ENCODE measurements around the gene DNM2.
"Not testable (repeated sequence)": the region's sequence is repeated elsewhere in the genome, so short reads cannot be mapped to it uniquely, and the experiment has no call there.

The DNM2 gene

DNA sequence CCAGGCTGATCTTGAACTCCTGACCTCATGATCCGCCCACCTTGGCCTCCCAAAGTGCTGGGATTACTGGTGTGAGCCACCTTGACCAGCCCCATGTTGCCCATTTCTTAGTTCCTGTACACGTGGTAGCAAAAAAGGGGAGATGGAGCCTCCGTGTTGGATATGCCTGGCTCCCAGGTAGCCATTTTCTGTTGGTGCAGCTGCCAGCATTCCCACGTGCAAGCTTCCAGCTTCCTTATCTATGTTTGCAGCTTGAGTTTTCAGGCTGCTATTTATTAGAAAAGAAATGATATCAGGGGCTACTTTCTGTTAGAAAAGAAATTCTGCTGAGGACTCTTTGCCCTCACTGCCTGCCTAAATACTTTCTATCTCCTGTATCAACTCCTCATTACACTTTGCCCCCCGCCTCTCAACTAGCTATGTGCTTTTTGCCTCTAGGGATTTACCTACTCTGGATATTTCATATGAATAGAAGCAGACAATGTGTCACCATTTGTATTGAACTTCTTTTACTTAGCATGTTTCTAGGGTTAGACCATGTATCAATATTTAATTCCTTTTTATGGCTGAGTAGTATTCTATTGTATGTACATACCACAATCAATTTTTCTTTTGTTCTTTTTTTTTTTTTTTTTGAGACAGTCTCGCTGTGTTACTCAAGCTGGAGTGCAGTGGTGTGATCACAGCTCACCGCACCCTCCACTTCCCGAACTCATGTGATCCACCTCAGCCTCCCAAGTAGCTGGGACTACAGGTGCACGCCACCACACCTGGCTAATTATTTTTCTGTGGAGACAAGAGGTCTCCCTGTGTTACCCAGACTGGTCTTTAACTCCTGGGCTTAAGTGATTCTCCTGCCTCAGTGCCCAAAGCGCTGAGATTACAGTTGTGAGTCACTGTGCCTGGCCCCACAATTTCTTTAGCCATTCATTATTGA, 121.5 kb downstream of the DNM2 start:
- DNase-seq: no peak

DNA sequence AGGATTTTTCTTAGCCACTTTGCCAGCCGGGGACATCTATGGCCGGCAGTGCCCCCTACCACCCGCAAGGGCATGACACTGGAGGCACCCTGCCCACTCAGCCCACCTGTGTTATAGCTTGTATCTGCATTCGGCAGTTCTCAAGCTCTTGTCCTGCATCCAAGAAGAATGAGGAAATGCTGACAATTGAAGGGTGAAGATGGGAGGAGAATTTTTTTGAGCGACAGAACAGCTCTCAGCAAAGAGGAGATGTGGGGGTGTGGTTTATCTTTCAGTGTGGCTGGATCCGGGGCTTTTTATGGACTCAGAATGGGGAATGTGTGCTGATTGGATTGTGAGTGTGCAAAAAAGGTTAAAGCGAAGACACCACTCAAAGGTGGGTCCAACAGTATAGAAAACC, 124.9 kb downstream of the DNM2 start:
- no peak for DNase-seq

DNA sequence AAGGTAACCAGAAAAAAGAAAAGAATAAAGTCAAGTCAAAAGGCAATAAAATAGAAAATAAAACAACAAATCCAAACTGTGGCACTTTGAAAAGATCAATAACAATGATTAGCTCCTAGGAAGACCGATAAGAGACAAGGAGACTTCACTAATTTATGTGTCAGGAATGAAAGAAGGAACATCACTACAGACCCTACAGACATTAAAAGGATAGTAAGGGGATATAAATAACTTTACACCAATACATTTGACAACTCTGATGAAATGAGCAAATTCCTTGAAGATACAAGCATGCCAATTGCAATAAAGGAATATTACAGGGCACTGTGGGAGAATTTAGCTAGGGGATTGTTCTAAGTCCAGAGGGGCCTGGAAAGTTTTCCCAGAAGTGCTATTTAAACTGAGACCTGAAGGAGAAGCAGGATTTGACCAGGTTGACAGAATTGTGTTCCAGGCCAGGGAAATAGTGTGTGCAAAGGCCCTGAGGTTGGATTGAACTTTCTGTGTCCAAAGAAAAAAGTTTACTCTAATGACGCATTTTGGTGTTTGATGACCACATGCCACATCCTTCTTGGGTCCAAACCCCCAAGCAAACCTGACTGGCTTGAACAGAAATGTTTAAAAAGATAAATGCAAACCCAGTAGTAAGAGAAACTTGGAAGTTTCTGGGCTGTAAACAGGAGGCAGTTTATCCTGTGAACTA, 128.8 kb downstream of the DNM2 start:
- DNase-seq: no peak

DNA sequence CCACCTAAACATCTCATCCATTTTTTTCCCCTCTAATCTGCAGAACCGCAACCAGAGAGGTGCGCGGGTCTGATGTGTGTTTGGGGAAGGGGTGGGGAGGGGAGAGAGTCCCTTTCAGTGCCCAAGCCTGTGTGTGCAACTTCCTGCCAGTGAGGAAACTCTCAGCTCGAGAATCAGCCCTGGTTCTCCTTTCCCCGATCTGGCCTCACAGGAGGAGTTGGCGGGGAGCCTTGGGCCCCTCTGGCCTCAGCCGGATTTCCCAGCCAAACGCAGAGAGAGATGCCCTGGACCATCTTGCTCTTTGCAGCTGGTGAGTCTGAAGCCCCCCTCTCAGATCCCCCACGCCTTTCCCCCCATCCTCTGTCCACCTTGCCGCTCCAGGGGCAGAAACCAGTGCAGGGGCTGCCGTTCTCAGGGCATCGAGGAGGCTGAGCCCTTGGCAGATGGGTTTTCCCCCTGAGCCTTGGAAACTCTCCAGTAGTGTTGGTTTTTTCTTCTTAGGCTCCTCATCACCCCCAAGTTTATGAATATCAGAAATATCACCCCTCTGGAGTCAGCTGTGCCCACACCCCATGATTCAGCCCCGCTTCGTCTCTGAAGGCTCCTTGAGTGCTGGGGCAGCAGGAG, 130.5 kb downstream of the DNM2 start, which contains the start of gene C19orf38:
TSS of gene C19orf38 (plus strand) at position 186 of the 627 bp plus-strand sequence. CDS start at position 280, 94 bp downstream.
- no peak for DNase-seq

DNA sequence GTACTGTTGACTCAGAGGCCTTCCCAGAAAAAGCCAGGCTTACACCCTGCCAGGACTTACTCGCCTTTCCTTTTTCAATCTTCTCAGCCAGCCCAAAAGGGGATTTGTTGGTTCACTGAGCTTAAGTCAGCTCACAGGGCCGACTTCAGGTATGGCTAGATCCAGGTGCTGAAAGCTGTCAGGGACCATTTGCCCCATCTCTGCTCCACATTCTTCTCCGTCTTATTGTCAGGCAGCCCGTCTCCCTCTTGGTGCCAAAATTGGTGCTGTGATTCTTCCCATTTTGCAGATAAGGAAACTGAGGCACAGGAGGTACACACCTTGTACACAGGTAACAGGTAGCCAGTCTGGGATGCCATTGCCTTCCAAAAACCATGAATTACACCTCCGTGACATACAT, 132.8 kb downstream of the DNM2 start:
- DNase-seq: no peak

DNA sequence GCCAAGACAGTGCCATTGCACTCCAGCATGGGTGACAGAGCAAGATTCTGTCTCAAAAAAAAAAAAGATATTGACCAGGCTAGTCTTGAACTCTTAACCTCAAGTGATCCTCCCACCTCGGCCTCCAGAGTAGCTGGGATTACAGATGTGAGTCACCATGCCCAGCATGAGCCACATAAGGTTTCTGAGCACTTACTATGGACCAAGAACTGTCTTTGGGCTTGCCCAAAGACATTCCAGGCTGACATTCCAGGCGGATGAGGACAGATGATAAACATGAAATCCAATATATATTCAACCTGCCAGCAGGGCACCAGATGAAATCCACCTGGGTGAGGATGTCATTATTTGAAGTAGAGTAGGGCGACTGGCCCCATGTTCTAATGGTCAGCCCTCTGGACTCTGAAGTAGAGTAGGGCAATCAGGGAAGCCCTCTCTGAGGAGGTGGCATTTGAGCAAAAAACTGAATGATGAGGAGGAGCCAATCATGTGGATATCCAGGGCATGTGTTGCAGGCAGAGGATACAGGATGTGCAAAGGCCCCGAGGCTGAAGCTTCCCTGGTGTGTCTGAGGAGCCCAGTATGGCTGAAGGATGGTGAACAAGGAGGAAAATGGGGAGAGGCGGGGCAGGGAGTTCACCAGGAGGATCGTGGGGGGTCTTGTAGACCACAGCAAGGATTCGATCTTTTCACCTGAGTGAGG, 134.4 kb downstream of the DNM2 start:
- DNase-seq: no peak

DNA sequence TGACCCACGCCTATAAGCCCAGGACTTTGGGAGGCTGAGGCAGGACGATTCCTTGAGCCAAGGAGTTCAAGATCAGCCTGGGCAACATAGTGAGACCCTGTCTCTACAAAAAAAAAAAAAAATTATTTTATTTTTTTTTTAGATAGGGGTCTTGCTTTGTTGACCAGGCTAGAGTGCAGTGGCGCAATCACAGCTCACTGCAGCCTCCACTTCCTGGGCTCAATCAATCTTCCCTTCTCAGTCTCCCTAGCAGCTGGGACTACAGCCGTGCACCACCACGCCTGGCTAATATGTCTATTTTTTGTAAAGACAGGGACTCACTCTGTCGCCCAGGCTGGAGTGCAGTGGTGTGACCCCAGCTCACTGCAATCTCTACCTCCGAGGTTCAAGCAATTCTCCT, 135.1 kb downstream of the DNM2 start:
- no peak for DNase-seq

DNA sequence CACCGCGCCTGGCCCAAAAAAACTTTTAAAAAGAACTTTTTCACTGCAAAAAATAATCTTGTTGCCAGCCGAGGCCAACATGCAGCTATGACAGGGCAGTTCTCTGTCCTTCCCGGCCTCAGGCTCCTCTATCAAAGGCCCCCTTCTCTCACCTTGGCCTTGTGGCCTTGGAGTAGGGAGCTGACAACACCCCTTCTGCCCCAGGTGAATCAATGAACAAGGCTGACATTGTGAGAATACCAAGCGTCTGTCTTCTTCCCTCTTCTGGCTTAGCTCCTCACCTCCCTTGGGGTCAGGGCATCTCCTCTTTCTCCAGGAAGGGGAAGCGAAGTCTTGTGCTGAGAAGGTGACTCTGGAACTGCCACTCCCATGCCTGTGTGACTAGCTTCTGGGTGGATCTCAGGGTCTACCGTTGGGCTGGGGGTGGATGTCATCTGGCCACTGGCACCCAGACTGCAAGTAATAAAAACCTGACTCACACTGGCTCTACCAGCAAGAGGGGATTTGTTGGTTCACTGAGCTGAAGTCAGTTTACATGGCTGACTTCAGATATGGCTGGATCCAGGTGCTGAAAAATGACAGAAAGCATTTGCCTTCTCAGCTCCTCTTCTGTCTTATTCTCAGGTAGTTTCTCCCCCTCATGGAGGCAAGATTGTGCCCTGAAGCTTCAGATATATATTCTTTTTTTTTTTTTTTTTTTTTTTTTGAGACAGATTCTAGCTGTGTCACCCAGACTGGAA, 136.6 kb downstream of the DNM2 start:
- DNase-seq: no peak

DNA sequence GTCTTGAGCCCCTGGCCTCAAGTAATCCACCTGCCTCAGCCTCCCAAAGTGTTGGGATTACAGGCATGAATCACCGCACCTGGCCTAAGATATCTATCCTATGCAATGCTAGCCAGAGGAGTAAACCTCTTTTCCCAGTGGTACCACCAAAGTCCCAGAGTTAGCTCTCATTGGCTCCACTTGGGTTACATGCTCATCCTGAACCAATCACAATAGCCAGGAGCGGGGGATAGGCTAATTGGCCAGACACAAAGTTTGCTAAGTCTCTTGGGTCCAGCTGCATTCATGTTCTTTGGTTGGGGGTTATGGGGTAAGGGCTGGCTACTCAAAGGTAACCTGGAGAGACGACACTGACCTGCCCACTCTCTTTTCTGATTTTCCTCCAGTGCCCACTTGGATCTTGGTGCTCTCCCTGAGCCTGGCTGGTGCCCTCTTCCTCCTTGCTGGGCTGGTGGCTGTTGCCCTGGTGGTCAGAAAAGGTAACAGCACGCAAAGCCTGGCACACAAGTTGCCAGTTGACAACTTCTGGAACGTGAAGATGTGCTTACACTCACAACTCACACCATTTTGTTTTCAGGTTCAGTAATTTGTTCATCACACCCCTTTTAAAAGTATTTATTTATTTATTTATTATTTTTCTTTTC, 138.1 kb downstream of the DNM2 start:
- no peak for DNase-seq

DNA sequence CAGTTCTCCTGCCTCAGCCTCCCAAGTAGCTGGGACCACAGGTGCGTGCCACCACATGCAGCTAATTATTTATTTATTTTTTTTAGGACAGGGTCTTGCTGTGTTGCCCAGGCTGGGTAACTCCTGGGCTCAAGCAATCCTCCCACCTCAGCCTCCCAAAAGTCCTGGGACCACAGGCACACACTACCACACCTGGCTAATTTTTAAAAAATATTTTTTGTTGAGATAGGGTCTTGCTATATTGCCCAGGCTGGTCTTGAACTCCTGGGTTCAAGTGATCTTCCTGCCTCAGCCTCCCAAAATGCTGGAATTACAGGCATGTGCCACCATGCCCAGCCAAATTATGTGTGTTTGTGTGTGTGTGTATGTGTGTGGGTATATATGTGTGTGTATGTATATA, 139.0 kb downstream of the DNM2 start:
- DNase-seq: not testable (repeated sequence)

DNA sequence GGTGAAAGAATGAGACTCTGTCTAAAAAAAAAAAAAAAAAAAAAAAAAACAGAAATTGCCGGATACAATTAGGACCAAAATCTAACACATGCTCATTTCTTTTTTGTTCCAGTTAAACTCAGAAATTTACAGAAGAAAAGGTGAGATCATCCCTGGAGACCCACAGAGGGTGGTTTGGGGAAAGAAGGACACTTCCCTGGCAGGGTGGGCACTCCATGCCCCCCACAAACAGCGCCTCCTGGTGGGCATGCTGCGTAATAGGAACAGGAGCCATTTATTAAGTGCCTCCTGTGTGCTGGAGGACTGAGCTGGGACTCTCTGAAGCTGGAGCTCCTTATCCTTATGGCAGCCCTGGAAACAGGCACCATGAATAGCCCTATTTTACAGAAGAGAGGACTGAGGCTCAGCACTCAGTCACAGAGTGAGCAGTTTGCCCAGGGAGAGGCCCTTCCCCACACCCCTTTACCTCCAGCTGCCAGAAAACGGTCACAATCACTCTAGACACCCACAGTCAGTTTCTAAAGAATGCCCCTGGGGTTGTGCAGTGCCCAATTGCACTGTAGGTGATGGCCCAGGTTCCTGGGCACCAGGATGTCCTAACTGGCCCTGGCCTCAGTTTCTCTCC, 140.4 kb downstream of the DNM2 start:
- DNase-seq: peak; percentile 26

DNA sequence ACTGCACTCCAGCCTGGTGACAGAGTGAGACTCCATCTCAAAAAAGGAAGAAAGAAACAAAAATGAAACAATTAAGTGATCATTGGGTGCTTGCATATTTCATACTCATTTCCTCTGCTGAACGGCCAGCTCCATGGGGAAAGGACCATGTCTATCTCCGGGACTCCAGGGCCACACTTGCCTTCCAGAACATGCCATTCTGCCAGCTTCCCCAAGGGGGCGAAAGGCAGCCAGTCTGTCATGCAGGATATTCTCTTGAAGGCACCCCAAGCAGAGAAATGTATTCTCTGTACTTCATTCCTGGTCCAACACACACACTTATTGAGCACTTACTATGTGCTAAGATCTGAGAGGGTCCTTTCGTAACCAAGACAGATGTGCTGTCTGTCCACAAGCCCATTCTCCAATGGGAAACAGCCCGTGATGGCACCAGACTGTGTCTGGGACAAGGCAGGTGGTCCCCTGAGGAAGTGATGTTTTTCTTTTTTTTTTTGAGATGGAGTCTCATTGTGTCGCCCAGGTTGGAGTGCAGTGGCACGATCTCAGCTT, 143.3 kb downstream of the DNM2 start:
- no peak for DNase-seq

DNA sequence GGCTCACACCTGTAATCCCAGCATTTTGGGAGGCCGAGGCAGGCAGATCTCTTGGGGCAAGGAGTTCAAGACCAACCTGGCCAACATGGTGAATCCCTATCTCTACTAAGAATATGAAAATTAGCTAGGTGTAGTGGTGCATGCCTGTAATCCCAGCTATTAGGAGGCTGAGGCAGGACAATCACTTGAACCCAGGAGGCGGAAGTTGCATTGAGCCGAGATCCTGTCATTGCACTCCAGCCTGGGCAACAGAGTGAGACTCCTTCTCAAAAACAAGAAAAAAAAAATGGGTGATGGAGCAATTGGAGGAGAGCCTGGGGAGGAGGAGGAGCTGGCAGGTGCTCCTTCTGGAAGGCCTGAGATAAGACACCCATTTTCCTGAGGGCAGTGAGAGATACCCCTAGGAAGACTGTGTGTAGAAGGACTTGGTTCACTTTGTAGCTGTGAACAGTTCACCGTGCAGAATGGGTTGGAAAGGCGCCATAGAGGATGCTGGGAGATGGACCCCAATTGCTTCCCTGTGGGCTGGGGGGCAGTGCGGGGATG, 144.8 kb downstream of the DNM2 start:
- DNase-seq: no peak

DNA sequence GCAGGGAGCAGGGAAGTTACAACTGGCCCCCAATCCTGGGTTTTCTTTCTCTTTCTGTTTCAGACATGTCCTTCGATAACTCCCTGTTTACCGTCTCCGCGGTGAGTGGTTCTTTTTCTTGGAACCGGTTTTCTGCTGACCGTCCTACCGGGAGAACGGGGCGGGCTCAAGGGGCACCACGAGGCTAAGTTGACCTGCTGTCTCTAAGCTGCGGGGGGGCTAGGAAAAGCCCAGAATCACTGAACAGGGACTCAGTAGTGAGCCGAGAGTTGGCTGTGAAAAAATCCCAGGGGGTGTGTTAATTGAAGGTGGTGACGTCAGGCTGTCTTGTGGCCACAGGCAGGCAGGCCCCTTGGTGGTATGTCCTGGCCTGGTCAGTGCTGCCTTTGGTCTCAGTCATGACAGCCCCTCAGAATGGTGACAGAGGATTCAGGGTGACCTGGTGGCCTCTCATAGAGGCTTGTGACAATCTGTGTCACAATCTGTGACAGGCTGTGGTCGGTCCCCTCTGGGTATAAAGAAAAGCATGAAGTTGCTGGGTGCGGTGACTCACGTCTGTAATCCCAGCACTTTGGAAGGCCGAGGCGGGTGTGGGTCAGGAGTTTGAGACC, 145.3 kb downstream of the DNM2 start:
- no peak for DNase-seq

DNA sequence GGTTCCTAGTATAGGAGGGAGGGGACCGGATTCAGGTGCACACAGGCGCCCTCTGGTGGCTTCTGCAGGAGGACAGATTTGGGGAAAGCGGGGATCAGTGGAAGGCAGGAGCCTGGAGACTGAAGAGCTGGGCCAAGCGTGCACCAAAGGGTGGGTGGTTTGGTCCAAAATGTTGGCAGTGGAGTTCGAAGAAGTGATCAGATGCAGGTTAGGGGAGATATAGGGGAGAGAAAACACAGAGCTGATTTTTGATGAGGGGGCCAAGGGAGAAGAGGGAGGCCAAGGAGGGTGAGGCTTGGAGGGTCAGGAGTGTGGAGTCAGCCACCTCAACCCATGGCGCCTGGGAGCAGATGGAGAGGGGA, 146.6 kb downstream of the DNM2 start:
- DNase-seq: peak; percentile 80

DNA sequence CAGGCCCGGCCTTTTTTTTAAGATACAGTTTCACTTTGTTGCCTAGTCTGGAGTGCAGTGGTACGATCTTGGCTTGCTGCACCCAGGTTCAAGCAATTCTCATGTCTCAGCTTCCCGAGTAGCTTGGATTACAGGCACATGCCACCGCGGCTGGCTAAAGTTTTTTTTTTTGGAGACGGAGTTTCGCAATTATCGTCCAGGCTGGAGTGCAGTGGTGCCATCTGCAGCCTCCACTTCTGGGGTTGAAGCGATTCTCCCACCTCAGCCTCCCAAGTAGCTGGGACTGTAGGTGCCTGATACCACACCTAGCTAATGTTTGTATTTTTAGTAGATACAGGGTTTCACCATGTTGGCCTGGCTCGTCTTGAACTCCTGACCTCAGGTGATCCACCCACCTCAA, 148.6 kb downstream of the DNM2 start:
- DNase-seq: no peak

DNA sequence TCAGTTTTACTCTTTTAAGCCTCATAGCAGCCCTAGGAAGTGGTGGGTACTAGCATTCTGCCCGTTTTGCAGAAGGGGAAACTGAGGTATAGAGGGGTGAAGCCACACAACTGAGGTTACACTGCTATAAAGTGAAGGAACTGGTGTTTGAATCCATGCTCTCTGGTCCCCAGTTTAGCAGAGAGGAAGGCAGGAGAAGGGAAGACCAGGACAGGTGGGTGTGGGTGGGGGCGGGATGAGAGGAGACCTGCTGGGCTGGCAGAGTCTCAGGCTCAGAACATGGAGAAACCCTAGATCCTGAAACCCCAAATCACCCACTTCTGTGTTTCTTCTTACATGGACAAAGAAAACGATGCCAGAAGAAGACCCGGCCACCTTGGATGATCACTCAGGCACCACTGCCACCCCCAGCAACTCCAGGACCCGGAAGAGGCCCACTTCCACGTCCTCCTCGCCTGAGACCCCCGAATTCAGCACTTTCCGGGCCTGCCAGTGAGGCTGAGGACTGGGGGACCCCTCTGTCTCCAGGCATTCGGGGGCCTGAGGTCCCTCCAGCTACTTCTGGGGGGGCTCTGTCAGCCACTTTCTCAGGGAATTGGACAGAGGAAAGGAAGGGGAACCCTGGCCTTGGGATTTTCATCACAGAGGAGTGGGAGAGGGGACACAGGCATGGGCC, 151.1 kb downstream of the DNM2 start:
- no peak for DNase-seq

DNA sequence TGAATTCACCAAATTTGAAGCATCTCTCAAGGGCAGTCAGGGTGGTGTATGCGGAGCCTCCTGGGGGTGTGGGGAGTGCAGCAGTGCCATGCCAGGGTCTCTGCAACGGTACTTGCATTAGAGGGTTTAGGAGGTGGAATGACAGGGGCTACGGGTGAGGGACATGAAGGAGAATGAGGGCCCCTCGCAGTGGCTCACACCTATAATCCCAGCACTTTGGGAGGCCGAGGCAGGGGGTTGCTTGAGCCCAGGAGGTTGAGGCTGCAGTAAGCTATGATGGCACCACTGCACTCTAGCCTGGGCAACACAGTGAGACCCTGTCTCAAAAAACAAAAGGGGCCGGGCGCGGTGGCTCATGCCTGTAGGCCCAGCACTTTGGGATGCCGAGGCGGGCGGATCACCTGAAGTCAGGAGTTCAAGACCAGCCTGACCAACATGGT, 152.0 kb downstream of the DNM2 start:
- not testable (repeated sequence) for DNase-seq

DNA sequence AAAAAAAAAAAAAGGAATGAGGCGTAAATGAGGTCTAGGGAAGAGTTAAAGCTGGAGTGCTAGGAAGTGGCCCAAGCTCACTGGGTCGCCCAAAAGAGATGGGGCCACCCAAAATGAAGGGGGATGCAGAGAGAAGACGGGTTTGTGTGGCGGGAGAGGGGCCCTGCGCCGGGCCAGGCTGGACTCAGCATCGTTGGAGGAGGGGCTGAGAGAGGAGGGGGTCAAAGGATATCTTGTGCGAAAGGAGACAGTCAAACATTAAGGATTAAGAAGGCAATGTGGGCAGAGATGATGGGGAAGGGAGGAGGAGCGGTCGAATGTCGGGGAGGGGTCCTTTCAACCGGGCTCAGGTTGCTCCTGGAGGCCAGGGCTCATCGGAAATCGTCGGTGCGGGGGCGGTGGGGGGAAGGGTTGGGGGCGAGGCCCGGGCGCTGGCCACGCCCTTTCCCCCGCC, 152.6 kb downstream of the DNM2 start:
- DNase-seq: no peak

Measured in T-helper 9 cell (primary cell).